IMR-90 (cell line): ENCODE measurements around the gene IRAK4. TPM values are rescaled to one million over a fixed set of nuclear protein-coding genes. Genes with fewer than 3 reads are reported as not detected.

Experiments
- ATAC-seq: fragments of 200-7000 bp; cut with Tn5 transposase; 2 replicates; pipeline ENCODE4 v1.9.1; 2020; ENCODE audit warnings: low read depth, mild to moderate bottlenecking, moderate library complexity
- BruUV-seq: library from RNA; stranded (reverse); fragments of 400-500 nt; replicated peaks from 2 replicates; lab custom pipeline; 2021; lab: Mats Ljungman, UMichigan
- CTCF ChIA-PET: fragments of 300-600 bp; formaldehyde crosslinking; extraction: SDS; loops from one replicate; lab custom pipeline; 2021; ENCODE audit warnings: antibody characterized with exemption; lab: Yijun Ruan, JAX
- POLR2A ChIA-PET: fragments of 300-600 bp; sonication (Branson Sonifier 250); formaldehyde crosslinking; loops from one replicate; lab custom pipeline; 2022; ENCODE audit warnings: antibody characterized with exemption; ENCODE audit not compliant: unreplicated experiment; lab: Charles Lee
- DNase-seq: peaks from one replicate; pipeline ENCODE4 v3.0.0; 2013
- H2AFZ ChIP-seq: replicated peaks from 2 replicates; pipeline ENCODE3; 2013; ENCODE audit warnings: low read length, mild to moderate bottlenecking; ENCODE audit not compliant: poor library complexity
- H2AK5ac ChIP-seq: 2 replicates; pipeline ENCODE4 v1.6.1; 2013; ENCODE audit warnings: low read depth, low read length, inconsistent platforms
- H2AK9ac ChIP-seq: replicated peaks from 2 replicates; pipeline ENCODE3; 2013; ENCODE audit warnings: mild to moderate bottlenecking, low read depth, low read length, moderate library complexity; ENCODE audit not compliant: poor library complexity
- H2BK120ac ChIP-seq: 2 replicates; pipeline ENCODE4 v1.6.1; 2013; ENCODE audit warnings: low read depth, low read length, inconsistent platforms
- H2BK15ac ChIP-seq: 3 replicates; pipeline ENCODE4 v1.6.1; 2013; ENCODE audit warnings: low read depth, low read length, inconsistent platforms
- H2BK20ac ChIP-seq: 2 replicates; pipeline ENCODE4 v1.6.1; 2013; ENCODE audit warnings: low read depth, mild to moderate bottlenecking, inconsistent platforms, low read length, moderate library complexity
- H2BK5ac ChIP-seq: 2 replicates; pipeline ENCODE4 v1.6.1; 2013; ENCODE audit warnings: mild to moderate bottlenecking, low read depth, low read length, inconsistent platforms; ENCODE audit not compliant: poor library complexity, severe bottlenecking
- H3K14ac ChIP-seq: replicated peaks from 2 replicates; pipeline ENCODE4 v1.6.1; 2013; ENCODE audit warnings: low read depth, low read length, inconsistent platforms
- H3K18ac ChIP-seq: 2 replicates; pipeline ENCODE4 v1.6.1; 2013; ENCODE audit warnings: low read depth, low read length, control low read depth
- H3K23ac ChIP-seq: 2 replicates; pipeline ENCODE4 v1.6.1; 2013; ENCODE audit warnings: low read depth, low read length, inconsistent platforms
- H3K27ac ChIP-seq: 2 replicates; pipeline ENCODE4 v1.5.1; 2013; ENCODE audit warnings: mild to moderate bottlenecking, control low read depth, low read length; ENCODE audit not compliant: insufficient read depth
- H3K27me3 ChIP-seq: 2 replicates; pipeline ENCODE4 v1.6.1; 2013; ENCODE audit warnings: low read length; ENCODE audit not compliant: control insufficient read depth, insufficient read depth
- H3K36me3 ChIP-seq: 2 replicates; pipeline ENCODE4 v1.6.1; 2013; ENCODE audit warnings: low read length, mixed read lengths; ENCODE audit not compliant: control insufficient read depth, insufficient read depth
- H3K4ac ChIP-seq: 2 replicates; pipeline ENCODE4 v1.6.1; 2013; ENCODE audit warnings: low read depth, low read length, inconsistent platforms
- H3K4me1 ChIP-seq: 2 replicates; pipeline ENCODE4 v1.6.1; 2013; ENCODE audit warnings: low read length, mixed read lengths; ENCODE audit not compliant: control insufficient read depth, insufficient read depth
- H3K4me2 ChIP-seq: 2 replicates; pipeline ENCODE4 v1.6.1; 2013; ENCODE audit warnings: low read depth, mild to moderate bottlenecking, control low read depth, low read length, moderate library complexity
- H3K4me3 ChIP-seq: 2 replicates; pipeline ENCODE4 v1.5.1; 2013; ENCODE audit warnings: low read depth, mild to moderate bottlenecking, control low read depth, low read length, moderate library complexity; ENCODE audit not compliant: insufficient read depth
- H3K56ac ChIP-seq: 2 replicates; pipeline ENCODE4 v1.6.1; 2013; ENCODE audit warnings: low read length, inconsistent platforms; ENCODE audit not compliant: insufficient read depth; ENCODE audit errors: extremely low read depth
- H3K79me1 ChIP-seq, 2 experiments: 2 replicates each; pipeline ENCODE4 v1.6.1; 2013; ENCODE audit warnings: low read length in 2 of 2, inconsistent platforms in 1 of 2, low read depth in 1 of 2
- H3K9ac ChIP-seq: 2 replicates; pipeline ENCODE4 v1.6.1; 2013; ENCODE audit warnings: low read depth, low read length, control low read depth
- H3K9me1 ChIP-seq: 2 replicates; pipeline ENCODE4 v1.6.1; 2013; ENCODE audit warnings: low read length, inconsistent platforms; ENCODE audit not compliant: insufficient read depth
- H3K9me3 ChIP-seq: 2 replicates; pipeline ENCODE4 v1.6.1; 2013; ENCODE audit warnings: low read length; ENCODE audit not compliant: control insufficient read depth, insufficient read depth
- H4K20me1 ChIP-seq: 2 replicates; pipeline ENCODE4 v1.6.1; 2013; ENCODE audit warnings: low read length, inconsistent platforms; ENCODE audit not compliant: insufficient read depth
- H4K5ac ChIP-seq: 2 replicates; pipeline ENCODE4 v1.6.1; 2013; ENCODE audit warnings: mild to moderate bottlenecking, low read depth, low read length, control low read depth
- H4K8ac ChIP-seq, 2 experiments: 2 replicates each; pipeline ENCODE4 v1.6.1; 2013; ENCODE audit warnings: low read depth in 2 of 2, low read length in 2 of 2, control low read depth in 1 of 2, inconsistent platforms in 1 of 2
- H4K91ac ChIP-seq: 2 replicates; pipeline ENCODE4 v1.6.1; 2013; ENCODE audit warnings: low read depth, low read length, inconsistent platforms; ENCODE audit not compliant: insufficient read depth
- BHLHE40 ChIP-seq: fragments of 150-350 bp; IDR thresholded peaks from 2 replicates; pipeline ENCODE4 v1.6.1; 2016; ENCODE audit warnings: mild to moderate bottlenecking, low read depth, low read length
- CHD1 ChIP-seq: IDR thresholded peaks from 2 replicates; pipeline ENCODE4 v1.6.1; 2012; ENCODE audit warnings: low read depth, low read length, improper control_type of control experiment
- MAFK ChIP-seq: IDR thresholded peaks from 2 replicates; pipeline ENCODE4 v1.6.1; 2012; ENCODE audit warnings: low read depth, low read length, improper control_type of control experiment
- MAZ ChIP-seq: IDR thresholded peaks from 2 replicates; pipeline ENCODE4 v1.6.1; 2012; ENCODE audit warnings: low read depth, mild to moderate bottlenecking, low read length, improper control_type of control experiment, moderate library complexity, borderline replicate concordance
- MXI1 ChIP-seq: IDR thresholded peaks from 2 replicates; pipeline ENCODE4 v1.6.1; 2012; ENCODE audit warnings: low read depth, mild to moderate bottlenecking, low read length, moderate library complexity, borderline replicate concordance
- WGBS, 2 experiments: methylation state at CpG; one replicate each; pipeline versions ENCODE4 v1.1.5 to v1.1.7; 2013; ENCODE audit warnings: missing lambda C conversion rate in 2 of 2; ENCODE audit not compliant: insufficient read length in 1 of 2; ENCODE audit errors: extremely low coverage in 2 of 2; 5-methylcytosine and 5-hydroxymethylcytosine counted together
- dilution Hi-C: fragments of 300-500 bp; cut with HindIII; formaldehyde crosslinking; loops from one replicate; pipeline ENCODE4 v1.14.3; 2018; ENCODE audit warnings: low sequenced_read_pairs; ENCODE audit not compliant: unreplicated experiment
- in situ Hi-C: fragments of 300-500 bp; cut with MboI; formaldehyde crosslinking; loops from 3 replicates; pipeline ENCODE4 v1.14.3; 2019; ENCODE audit warnings: low sequenced_read_pairs, inconsistent platforms, mixed read lengths
- intact Hi-C: fragments of 100-400 bp; cut with micrococcal nuclease; formaldehyde crosslinking; loops from 2 replicates; pipeline ENCODE4 v1.10.0; 2022
- polyA plus RNA-seq, 3 experiments: library from polyadenylated mRNA; depleted of rRNA; stranded (reverse); fragments of >200 nt; gene quantifications; 2 replicates each; pipeline ENCODE4 v1.2.3, GENCODE V29; 2012; ENCODE audit warnings: low replicate concordance in 1 of 3
- total RNA-seq: library from RNA; depleted of rRNA; stranded (reverse); fragments of >200 nt; gene quantifications from 2 replicates; pipeline ENCODE4 v1.2.3, GENCODE V29; 2012
- TF ChIP-seq, protein P1 (sequence below): fragments of 150-350 bp; IDR thresholded peaks from 2 replicates; pipeline ENCODE4 v1.6.1; 2016; ENCODE audit warnings: low read depth, mild to moderate bottlenecking, low read length, moderate library complexity, borderline replicate concordance
- TF ChIP-seq, protein P2 (sequence below): fragments of 150-350 bp; IDR thresholded peaks from 2 replicates; pipeline ENCODE4 v1.6.1; 2017; ENCODE audit warnings: mild to moderate bottlenecking, antibody characterized with exemption, low read length, low read depth
- TF ChIP-seq, protein P3 (sequence below): conservative IDR thresholded peaks from 2 replicates; pipeline ENCODE4 v1.5.1; 2012; ENCODE audit warnings: mild to moderate bottlenecking, low read depth, low read length, improper control_type of control experiment

IRAK4 gene
- total and polyA plus RNA-seq, 2 of the 4 experiments (the other 2 are of a cell fraction): 12.6 to 27.6 TPM

DNA sequence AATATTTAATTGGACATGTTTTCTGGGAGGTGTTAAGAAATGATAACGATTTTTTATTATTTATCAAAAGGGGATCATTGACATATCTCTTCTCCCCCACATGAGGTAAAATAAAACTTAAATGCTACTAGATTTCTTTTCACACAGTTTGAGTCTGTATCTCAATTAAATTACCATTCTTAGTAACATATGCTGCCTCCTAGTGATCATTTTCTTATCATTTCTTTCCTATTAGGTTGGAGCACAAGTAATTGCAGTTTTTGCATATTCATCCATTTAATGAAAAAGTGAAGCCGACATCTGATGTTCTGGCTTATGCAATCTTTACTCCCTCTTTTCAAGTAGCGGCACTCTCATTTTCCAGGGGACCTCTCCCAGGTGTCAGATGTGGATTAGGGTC, 25.1 kb upstream of the IRAK4 start:
- TF ChIP-seq BHLHE40 (no peak), MAFK (no peak), MAZ (no peak), MXI1 (no peak), CHD1 (no peak)
- TF ChIP-seq, protein P1, sequence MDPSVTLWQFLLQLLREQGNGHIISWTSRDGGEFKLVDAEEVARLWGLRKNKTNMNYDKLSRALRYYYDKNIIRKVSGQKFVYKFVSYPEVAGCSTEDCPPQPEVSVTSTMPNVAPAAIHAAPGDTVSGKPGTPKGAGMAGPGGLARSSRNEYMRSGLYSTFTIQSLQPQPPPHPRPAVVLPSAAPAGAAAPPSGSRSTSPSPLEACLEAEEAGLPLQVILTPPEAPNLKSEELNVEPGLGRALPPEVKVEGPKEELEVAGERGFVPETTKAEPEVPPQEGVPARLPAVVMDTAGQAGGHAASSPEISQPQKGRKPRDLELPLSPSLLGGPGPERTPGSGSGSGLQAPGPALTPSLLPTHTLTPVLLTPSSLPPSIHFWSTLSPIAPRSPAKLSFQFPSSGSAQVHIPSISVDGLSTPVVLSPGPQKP: no peak
- TF ChIP-seq, protein P2, sequence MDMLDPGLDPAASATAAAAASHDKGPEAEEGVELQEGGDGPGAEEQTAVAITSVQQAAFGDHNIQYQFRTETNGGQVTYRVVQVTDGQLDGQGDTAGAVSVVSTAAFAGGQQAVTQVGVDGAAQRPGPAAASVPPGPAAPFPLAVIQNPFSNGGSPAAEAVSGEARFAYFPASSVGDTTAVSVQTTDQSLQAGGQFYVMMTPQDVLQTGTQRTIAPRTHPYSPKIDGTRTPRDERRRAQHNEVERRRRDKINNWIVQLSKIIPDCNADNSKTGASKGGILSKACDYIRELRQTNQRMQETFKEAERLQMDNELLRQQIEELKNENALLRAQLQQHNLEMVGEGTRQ: no peak
- TF ChIP-seq, protein P3, sequence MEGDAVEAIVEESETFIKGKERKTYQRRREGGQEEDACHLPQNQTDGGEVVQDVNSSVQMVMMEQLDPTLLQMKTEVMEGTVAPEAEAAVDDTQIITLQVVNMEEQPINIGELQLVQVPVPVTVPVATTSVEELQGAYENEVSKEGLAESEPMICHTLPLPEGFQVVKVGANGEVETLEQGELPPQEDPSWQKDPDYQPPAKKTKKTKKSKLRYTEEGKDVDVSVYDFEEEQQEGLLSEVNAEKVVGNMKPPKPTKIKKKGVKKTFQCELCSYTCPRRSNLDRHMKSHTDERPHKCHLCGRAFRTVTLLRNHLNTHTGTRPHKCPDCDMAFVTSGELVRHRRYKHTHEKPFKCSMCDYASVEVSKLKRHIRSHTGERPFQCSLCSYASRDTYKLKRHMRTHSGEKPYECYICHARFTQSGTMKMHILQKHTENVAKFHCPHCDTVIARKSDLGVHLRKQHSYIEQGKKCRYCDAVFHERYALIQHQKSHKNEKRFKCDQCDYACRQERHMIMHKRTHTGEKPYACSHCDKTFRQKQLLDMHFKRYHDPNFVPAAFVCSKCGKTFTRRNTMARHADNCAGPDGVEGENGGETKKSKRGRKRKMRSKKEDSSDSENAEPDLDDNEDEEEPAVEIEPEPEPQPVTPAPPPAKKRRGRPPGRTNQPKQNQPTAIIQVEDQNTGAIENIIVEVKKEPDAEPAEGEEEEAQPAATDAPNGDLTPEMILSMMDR: no peak

More for the DNA sequence above, 25.1 kb upstream of the IRAK4 start:
- Histone ChIP-seq H3K27me3 (no peaks in the 10 kb centered on the region), H3K79me1 (peaks cover 0 to 4% of the 10 kb centered on the region in 2 experiments; a peak in 2 of 4 replicates), H3K27ac (no peak overlapping the region), H3K9me3 (no peaks in the 10 kb centered on the region), H2AK9ac (no peak overlapping the region), H4K8ac (no peak overlapping the region), H3K4me1 (no peaks in the 10 kb centered on the region; the same call in 1 of the 2 replicates), H3K36me3 (peaks cover 7% of the 10 kb centered on the region), H3K9me1 (peaks cover 4% of the 10 kb centered on the region), H4K91ac (no peak overlapping the region), H2BK15ac (no peak overlapping the region), H3K56ac (no peak overlapping the region), H3K4me3 (no peak overlapping the region), H3K4ac (no peak overlapping the region), H2BK5ac (no peak overlapping the region), H2BK20ac (no peak overlapping the region), H2BK120ac (no peak overlapping the region), H3K14ac (no peak overlapping the region), H3K9ac (no peak overlapping the region), H4K5ac (no peak overlapping the region), H2AK5ac (no peak overlapping the region), H3K23ac (no peak overlapping the region), H3K18ac (no peak overlapping the region), H4K20me1 (no peaks in the 10 kb centered on the region), H3K4me2 (no peak overlapping the region), H2AFZ (no peak overlapping the region)
- ATAC-seq: no peak
- DNase-seq: no peak
- WGBS, 2 experiments: no CpG with 5 or more reads among the region's 3 CpGs
- ChIA-PET CTCF (interaction anchor here (0.9 kb wide), 1 partner anchor 289 kb away, joined by 3 read pairs; no protein-coding TSS in a partner anchor), POLR2A (no interaction called here)
- no TSS peak for BruUV-seq
- dilution Hi-C loops: no loop called here
- intact Hi-C loops: loop anchor here (5.0 kb wide), 1 partner anchor 286 kb away; no protein-coding TSS in a partner anchor
- in situ Hi-C loops: no loop called here
